Measurements from ENCODE around the gene NPFFR1.

Gene NPFFR1

GRCh38 chr10:70315276-70315675 is 31.5 kb upstream of the NPFFR1 start:
- DNase-seq (ENCODE audit: low spot score), result no peak

- DNase-seq (ENCODE audit: low spot score), result no peak
Observed at GRCh38 chr10:70312972-70313371, 29.2 kb upstream of the NPFFR1 start.

GRCh38 chr10:70312249-70312648 is 28.4 kb upstream of the NPFFR1 start:
- DNase-seq (ENCODE audit: low spot score), result no peak

GRCh38 chr10:70311698-70312097 is 27.9 kb upstream of the NPFFR1 start:
- DNase-seq (ENCODE audit: low spot score), result no peak

- no peak for DNase-seq (ENCODE audit: low spot score)
Observed at GRCh38 chr10:70309661-70310060, 25.9 kb upstream of the NPFFR1 start.

DNA sequence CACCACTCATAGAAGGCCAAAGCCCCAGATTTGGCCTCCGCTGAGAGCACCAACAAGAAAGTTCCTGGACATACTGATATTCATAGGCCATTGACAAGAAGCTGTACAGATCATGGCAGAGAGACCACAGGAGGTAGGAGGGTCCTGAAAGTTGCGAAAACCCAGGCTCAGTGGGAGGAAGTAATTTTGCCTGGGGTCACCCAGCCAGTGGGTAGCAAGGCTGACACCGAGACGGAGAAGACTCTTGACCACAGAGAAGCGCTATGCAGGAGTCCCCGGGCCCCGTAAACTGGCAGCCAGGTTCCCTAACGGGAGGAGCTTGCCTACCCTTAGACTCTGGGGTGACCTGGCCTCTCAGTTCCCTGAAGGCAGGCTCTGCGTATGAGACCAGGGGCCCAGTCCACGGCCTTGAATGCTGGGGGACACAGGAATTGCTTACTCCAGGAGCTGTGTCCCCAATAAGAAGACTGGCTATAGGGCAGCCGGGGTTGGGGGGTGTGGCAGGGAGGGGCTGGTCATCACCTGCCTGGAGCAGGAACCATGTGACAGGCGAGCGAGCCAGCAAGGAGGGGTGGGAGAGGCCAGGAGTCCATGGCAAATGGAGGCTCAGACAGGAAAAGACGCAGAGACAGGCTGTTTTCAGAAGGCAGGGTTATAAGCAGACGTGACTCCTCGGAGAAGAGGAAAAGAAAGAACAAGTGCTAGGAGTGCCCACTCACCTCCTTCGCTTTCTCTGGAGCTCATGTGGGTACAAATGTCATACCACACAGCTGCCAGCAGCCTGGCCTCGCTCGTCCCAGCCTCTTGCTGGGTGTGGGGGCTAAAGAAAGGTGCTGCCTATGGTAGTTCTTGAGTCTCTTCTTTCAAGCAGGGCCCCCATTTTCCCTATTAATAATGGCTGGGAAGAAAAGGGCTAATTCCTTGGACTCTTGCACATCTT is 24.6 kb upstream of the NPFFR1 start:
- no peak for DNase-seq (ENCODE audit: low spot score)

DNA sequence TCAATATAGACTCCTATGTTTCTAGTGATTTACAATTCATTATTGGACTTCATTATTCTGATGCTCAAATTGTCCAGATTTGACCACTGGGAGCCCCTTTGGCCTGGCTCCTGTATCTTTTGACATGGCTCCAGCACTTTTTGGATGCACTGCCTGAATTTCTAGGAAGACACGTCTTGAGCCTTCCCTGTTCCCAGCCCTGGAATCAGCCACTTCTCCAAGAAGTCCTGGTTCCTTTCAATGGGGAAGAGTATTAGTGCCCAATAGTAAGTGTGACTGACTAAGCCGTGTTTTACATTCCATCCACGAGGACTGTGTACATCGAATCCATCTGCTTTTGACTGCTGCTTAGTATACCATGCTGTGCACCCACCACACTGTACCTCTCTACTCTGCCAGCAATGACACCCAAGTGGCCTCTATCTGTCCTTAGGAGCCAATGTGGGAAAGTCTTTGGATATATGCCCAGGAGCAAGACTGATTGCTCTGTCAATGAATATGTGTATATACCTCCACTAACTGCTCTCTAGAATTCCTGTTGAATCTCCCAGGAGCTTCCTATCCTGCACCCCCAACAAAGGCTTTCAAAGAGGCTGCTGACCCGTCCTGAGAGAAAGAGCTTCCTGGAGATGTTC is 23.2 kb upstream of the NPFFR1 start:
- DNase-seq (ENCODE audit: low spot score), result no peak

DNA sequence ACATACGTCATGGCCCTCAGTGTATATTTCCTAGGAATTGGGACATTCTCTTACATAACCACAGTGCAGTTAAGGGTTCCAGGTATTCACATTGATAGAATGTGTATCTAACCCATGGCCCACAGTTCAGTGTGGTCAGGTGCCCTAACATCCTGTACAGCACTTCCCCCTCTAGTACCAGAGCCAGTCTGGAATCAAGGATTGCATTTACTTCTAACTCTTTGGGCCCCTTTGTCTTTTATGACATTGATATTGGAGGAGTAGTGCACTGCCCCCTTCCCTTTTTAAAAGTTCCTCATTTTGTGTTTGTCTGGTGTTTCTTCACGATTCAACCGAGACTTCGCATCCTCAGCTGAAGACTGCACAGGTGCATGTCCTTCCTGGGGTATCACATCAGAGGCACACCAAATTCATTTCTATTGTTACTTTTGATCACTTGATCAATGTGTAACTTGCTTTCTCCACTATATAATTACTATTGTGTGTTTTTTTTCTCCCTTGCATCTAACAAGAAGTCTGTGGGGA is 22.4 kb upstream of the NPFFR1 start:
- no peak for DNase-seq (ENCODE audit: low spot score)

DNA sequence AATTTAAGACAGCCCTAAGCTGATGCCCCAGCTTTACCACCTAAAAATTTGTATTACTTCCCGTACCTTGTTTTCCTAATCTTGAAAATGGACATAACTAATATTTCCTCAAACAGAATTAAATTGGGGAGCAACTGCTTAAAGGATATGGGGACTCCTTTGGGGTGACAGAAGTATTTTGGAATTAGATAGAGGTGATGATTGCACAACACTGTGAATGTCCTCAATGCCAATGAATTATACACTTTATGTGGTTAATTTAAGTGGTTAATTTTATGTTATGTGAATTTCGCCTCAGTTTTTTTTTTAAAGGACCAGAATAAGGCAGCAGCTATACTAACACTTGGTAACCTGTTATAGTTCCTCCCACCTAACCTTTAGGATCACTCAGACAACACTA is 19.9 kb upstream of the NPFFR1 start:
- DNase-seq (ENCODE audit: low spot score), result no peak

GRCh38 chr10:70302292-70302691 is 18.5 kb upstream of the NPFFR1 start:
- DNase-seq (ENCODE audit: low spot score), result no peak

DNA sequence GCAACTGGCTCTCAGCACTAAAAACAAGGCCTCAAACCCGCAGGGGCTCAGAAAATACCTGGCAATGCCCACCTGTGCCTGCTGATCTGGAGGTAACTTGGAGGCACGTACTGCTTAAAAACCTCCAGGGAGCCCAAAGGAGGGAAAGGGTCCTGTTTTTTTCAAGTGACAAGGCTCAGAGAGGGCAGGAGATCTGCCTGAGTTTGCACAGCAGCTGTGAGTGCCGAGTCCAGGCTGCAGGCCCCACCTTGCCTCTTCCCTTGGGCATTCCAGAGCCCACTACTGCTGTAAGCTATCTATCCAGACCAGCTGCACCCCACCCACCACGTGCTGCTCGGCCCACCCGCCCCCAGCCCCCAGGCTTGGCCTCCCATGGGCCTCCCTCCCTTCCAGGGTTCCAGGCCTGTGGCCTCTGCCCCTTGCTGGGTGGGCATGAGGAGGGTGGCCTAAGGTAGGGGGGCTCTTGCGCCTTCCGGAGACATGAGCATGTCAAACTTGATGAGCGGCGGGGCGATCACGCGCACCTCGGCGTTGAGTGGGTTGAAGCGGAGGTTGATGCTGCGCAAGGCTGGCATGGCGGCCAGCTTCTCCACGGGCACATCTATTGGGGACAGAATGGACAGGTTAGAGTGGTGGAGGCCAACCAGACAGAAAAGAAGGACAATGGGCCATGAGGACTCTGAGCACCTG is 17.2 kb upstream of the NPFFR1 start:
- no peak for DNase-seq (ENCODE audit: low spot score)

GRCh38 chr10:70300461-70300860 is 16.7 kb upstream of the NPFFR1 start:
- DNase-seq (ENCODE audit: low spot score), result no peak

GRCh38 chr10:70299876-70300275 is 16.1 kb upstream of the NPFFR1 start:
- no peak for DNase-seq (ENCODE audit: low spot score)

DNA sequence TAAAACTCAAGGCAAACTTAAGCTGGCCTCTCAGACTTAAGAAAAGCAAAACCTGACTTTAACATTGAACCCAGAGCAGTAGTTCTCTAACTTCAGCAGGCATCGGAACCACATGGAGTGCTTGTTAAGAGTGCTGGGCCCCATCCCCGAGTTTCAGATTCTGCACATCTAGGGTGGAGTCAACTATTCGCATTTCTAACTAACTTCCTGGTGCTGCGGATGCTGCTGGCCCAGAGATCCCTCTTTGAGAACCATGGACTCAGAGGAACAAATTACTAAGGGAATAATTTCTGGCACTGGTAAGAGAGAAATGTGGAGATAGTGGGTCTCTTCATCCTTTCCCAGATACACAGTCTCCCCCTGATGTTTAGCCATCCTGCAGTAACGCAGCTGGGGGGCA is 14.6 kb upstream of the NPFFR1 start:
- no peak for DNase-seq (ENCODE audit: low spot score)

GRCh38 chr10:70297224-70297623 is 13.4 kb upstream of the NPFFR1 start:
- no peak for DNase-seq (ENCODE audit: low spot score)

GRCh38 chr10:70296406-70296899 is 12.6 kb upstream of the NPFFR1 start:
- peak; percentile 51 for DNase-seq (ENCODE audit: low spot score)

GRCh38 chr10:70295926-70296325 is 12.1 kb upstream of the NPFFR1 start:
- no peak for DNase-seq (ENCODE audit: low spot score)

DNA sequence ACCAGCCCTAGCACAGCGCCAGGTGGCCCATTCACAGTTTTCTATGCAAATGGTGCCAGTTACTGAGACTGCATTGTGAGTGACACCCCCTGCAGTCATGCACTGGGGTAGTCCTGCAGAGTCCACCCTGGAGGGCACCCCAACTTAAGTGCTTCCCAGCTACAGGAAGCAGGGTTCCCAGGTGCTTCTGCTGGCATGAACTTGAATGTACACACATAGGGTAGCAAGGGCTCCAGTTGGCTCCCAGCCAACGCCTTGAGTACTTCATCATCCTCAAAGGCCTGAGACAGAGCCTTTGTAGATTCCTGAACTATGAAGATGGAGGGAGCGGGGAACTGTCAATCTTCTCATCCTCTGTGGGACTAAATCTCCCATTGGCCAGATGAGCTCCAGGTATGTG is 11.5 kb upstream of the NPFFR1 start:
- no peak for DNase-seq (ENCODE audit: low spot score)

DNA sequence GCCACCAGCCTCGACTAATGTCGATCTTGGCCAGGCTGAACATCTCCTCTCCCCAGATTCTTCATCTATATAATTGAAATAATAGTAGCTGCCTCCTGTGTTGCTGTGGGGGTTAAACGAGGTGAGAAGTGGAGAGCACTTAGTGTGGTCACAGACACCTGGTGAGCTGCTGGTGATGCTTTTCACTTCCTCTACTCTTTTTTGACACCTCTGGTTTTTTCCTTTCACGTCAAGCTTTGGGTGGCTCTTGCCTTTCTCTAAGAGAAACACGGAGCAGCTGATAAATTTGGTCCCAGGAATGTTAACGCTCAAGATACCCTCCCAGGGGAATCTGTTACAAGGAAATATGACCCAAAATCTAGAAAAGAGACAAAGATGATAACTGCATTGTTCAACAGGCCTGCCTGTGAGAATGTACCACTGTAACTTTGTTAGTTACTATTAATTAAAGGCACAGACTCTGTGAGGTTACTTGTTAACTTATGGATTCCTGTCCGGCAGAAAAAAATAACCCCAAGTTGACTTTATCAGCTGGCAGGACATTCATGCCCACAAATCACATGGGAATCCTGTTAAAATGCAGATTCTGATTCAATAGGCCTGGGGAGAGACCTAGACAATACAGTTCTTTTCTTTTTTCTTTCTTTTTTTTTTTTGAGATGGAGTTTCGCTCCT is 9.5 kb upstream of the NPFFR1 start:
- DNase-seq (ENCODE audit: low spot score), result no peak

- DNase-seq (ENCODE audit: low spot score), result no peak
Observed at GRCh38 chr10:70292004-70292403, 8.2 kb upstream of the NPFFR1 start.

- DNase-seq (ENCODE audit: low spot score), result no peak
Observed at GRCh38 chr10:70289739-70290138, 5.9 kb upstream of the NPFFR1 start.

- DNase-seq (ENCODE audit: low spot score), result no peak
Observed at GRCh38 chr10:70286616-70287015, 2.8 kb upstream of the NPFFR1 start.
